Body of pancreas (tissue), 4 donors: ENCODE results near the gene NFATC2. TPM values are rescaled to one million over a fixed set of nuclear protein-coding genes. Genes with fewer than 3 reads are reported as not detected.

ENCODE experiments used
- ATAC-seq: fragments of 150-250 bp; one replicate; pipeline ENCODE4 v1.9.1; 2016
- DNase-seq, 4 donors: peaks; one replicate each; pipeline ENCODE4 v3.0.0-alpha.2; 2019
- H3K27ac ChIP-seq, 4 donors: fragments of 200-600 bp; sonication (generic); 1 replicate in 3 of 4; 2 replicates in 1 of 4; pipeline versions ENCODE4 v1.5.1 to v1.6.1; 2016 to 2019; ENCODE audit warnings: mild to moderate bottlenecking in 1 of 4, mixed read lengths in 1 of 4, moderate library complexity in 1 of 4
- H3K27me3 ChIP-seq, 2 donors: fragments of 200-600 bp; sonication (generic); one replicate each; pipeline ENCODE4 v1.6.0; 2016; ENCODE audit warnings: mild to moderate bottlenecking in 1 of 2
- H3K36me3 ChIP-seq, 2 donors: fragments of 200-600 bp; sonication (generic); replicated peaks in 1 of 2; 2 replicates each; pipeline ENCODE4 v1.5.1; 2016; ENCODE audit warnings: low read depth in 2 of 2; ENCODE audit not compliant: insufficient read depth in 1 of 2
- H3K4me1 ChIP-seq: fragments of 200-600 bp; sonication (generic); one replicate; pipeline ENCODE4 v1.6.0; 2016
- H3K4me3 ChIP-seq, 2 donors: fragments of 200-600 bp; sonication (generic); 1 replicate in 1 of 2; 2 replicates in 1 of 2; pipeline ENCODE4 v1.5.1; 2016 to 2019
- H3K9me3 ChIP-seq, 3 donors: fragments of 200-600 bp; sonication (generic); 1 replicate in 2 of 3; 2 replicates in 1 of 3; pipeline ENCODE4 v1.5.1; 2016
- POLR2A ChIP-seq, 3 donors: fragments of 450-650 bp; IDR thresholded peaks; one replicate each; pipeline ENCODE4 v1.6.1; 2016; ENCODE audit warnings: antibody characterized with exemption in 3 of 3, mild to moderate bottlenecking in 2 of 3
- WGBS, 2 donors: methylation state at CpG; one replicate each; pipeline ENCODE4 v1.1.5; 2017; 5-methylcytosine and 5-hydroxymethylcytosine counted together
- intact Hi-C: fragments of 100-400 bp; cut with DNase I; formaldehyde crosslinking; loops from one replicate; pipeline ENCODE4 v1.15.1; 2023
- total RNA-seq, 2 donors: library from RNA; depleted of rRNA; stranded (reverse); fragments of >200 nt; gene quantifications; one replicate each; pipeline ENCODE4 v1.1.0, GENCODE V29; 2016
- TF ChIP-seq, protein P1 (sequence below), 7 experiments: fragments of 450-650 bp in 4 of 7; fragments of 200-600 bp in 3 of 7; sonication (generic) in 3 of 7; IDR thresholded peaks; one replicate each; pipeline ENCODE4 v1.5.1; 2016 to 2019; ENCODE audit warnings: antibody characterized with exemption in 7 of 7

Gene NFATC2
- total RNA-seq, 2 donors from 2014 or later, result 4.9 to 7.6 TPM

DNA sequence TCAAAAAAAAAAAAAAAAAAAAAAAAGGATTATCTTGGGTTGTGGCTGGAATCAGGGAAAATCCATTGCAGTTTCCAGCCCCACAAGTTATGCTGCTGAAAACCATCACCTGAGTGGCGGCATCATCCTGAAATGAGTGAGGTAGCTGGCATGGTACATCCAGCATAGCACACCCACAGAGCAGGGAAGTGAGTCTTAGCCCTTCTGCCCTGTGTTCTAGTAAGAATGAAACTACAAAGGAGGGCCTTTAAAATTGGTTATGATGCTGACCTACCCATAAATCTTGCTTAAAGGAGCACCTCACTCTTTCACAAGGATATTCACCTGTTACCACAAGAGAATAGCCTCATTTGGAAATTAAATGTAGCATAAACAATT, 119.2 kb downstream of the NFATC2 start:
- TF ChIP-seq, protein P1, sequence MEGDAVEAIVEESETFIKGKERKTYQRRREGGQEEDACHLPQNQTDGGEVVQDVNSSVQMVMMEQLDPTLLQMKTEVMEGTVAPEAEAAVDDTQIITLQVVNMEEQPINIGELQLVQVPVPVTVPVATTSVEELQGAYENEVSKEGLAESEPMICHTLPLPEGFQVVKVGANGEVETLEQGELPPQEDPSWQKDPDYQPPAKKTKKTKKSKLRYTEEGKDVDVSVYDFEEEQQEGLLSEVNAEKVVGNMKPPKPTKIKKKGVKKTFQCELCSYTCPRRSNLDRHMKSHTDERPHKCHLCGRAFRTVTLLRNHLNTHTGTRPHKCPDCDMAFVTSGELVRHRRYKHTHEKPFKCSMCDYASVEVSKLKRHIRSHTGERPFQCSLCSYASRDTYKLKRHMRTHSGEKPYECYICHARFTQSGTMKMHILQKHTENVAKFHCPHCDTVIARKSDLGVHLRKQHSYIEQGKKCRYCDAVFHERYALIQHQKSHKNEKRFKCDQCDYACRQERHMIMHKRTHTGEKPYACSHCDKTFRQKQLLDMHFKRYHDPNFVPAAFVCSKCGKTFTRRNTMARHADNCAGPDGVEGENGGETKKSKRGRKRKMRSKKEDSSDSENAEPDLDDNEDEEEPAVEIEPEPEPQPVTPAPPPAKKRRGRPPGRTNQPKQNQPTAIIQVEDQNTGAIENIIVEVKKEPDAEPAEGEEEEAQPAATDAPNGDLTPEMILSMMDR (IDR thresholded peaks at IDR 0.05), result no peak
- no peak for TF ChIP-seq POLR2A (IDR thresholded peaks at IDR 0.05)
- WGBS, 2 donors, result 90 to 100% methylated on average over 1 of the region's 1 CpG
- no peak overlapping the region for H3K4me3 ChIP-seq
- intact Hi-C loops, result no loop called here
- ATAC-seq, result no peak
- DNase-seq, result no peak
- H3K27me3 ChIP-seq, result no peaks in the 10 kb centered on the region
- no peak overlapping the region for H3K27ac ChIP-seq
- peaks cover 8% of the 10 kb centered on the region for H3K4me1 ChIP-seq
- H3K36me3 ChIP-seq, result no peaks in the 10 kb centered on the region
- H3K9me3 ChIP-seq, result no peaks in the 10 kb centered on the region

DNA sequence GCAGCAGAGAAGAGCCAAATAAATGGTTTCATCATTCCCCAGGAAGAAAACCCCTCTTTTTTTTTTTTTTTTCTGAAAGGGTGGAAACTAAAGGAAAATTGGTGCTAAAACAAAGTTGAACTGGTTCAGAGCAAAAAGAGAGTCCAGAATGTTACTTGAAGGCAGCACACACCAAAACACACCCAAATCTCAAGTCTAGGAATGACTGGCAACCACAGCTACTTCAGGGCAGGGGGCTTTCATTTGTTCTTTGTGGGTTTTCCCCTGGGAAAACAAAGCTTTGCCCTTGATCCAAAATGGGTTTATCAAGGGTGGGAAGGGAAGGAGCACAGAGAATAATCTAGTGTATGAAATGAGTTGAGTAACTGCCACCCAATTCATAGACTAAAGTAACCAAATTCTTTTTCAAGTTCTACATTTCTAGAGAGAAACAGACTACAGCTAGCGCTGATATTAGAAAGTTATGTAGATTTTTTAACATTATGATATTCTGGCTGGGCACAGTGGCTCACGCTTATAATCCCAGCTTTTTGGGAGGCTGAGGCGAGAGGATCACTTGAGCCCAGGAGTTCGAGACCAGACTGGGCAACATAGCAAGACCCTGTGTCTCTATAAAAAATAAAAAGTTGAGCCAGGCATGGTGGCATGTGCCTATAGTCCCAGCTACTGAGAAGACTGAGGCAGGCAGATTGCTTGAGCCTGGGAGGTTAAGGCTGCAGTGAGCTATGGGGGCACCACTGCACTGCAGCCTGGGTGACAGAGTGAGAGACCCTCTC, 119.8 kb downstream of the NFATC2 start:
- H3K27ac ChIP-seq, result no peak overlapping the region
- no peaks in the 10 kb centered on the region for H3K27me3 ChIP-seq
- no peak overlapping the region for H3K4me3 ChIP-seq
- DNase-seq (no peak), ATAC-seq (no peak)
- H3K9me3 ChIP-seq, result no peaks in the 10 kb centered on the region
- peaks cover 2% of the 10 kb centered on the region for H3K4me1 ChIP-seq
- no peaks in the 10 kb centered on the region for H3K36me3 ChIP-seq
- TF ChIP-seq, protein P1 (IDR thresholded peaks at IDR 0.05), result no peak
- no peak for TF ChIP-seq POLR2A (IDR thresholded peaks at IDR 0.05)
- 90 to 97% methylated on average over 4 of the region's 4 CpGs for WGBS, 2 donors
- intact Hi-C loops, result no loop called here

DNA sequence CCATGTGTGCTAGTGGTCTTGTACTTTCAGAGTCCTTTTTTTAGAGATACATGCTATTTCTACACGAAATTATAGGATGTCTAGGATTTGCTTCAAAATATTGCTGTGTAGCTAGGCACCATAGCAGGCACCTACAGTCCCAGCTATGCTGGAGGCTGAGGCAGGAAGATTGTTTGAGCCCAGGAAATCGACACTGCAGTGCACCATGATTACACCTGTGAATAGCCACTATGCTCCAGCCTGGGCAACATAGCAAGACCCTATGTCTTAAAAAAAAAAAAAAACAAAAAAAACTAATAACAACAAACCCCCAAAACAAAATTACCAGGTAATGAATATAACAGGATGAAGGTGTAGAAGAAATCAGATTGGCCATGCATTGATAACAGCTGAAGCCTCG, 121.7 kb downstream of the NFATC2 start:
- no peak for DNase-seq

DNA sequence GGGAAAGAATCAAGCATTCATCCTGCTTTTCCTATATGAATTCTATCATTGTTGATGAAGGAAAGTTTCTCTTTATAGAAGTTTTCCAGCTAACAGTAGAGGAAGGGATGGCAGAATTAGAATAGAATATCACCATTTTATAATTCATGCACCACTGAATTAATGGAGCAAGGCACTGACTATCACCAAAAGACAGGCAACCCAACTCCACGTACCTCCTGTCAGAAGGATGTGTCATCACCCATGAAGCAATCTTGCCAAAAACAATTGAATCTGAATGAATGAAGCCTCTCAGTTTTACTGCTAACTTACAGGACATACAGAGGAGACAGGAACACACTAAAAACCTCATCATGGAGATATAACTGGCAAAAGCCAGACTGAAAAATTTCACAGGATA, 122.4 kb downstream of the NFATC2 start:
- no peak overlapping the region for H3K27ac ChIP-seq
- DNase-seq, result no peak
- intact Hi-C loops, result no loop called here
- ATAC-seq, result no peak
- H3K4me3 ChIP-seq, result no peak overlapping the region
- no peaks in the 10 kb centered on the region for H3K4me1 ChIP-seq
- WGBS, 2 donors, result 63 to 78% methylated on average over 1 of the region's 1 CpG
- no peaks in the 10 kb centered on the region for H3K9me3 ChIP-seq
- no peaks in the 10 kb centered on the region for H3K36me3 ChIP-seq
- no peaks in the 10 kb centered on the region for H3K27me3 ChIP-seq
- TF ChIP-seq POLR2A (IDR thresholded peaks at IDR 0.05), result no peak
- TF ChIP-seq, protein P1 (IDR thresholded peaks at IDR 0.05), result no peak

More for the DNA sequence above, 121.7 kb downstream of the NFATC2 start:
- Histone ChIP-seq H3K27me3 (no peaks in the 10 kb centered on the region), H3K27ac (no peak overlapping the region), H3K4me1 (no peaks in the 10 kb centered on the region), H3K36me3 (no peaks in the 10 kb centered on the region), H3K9me3 (no peaks in the 10 kb centered on the region), H3K4me3 (no peak overlapping the region)
- TF ChIP-seq, protein P1 (IDR thresholded peaks at IDR 0.05), result no peak
- TF ChIP-seq POLR2A (IDR thresholded peaks at IDR 0.05), result no peak
- intact Hi-C loops, result no loop called here
- no peak for ATAC-seq
- 85 to 93% methylated on average over 3 of the region's 3 CpGs for WGBS, 2 donors

DNA sequence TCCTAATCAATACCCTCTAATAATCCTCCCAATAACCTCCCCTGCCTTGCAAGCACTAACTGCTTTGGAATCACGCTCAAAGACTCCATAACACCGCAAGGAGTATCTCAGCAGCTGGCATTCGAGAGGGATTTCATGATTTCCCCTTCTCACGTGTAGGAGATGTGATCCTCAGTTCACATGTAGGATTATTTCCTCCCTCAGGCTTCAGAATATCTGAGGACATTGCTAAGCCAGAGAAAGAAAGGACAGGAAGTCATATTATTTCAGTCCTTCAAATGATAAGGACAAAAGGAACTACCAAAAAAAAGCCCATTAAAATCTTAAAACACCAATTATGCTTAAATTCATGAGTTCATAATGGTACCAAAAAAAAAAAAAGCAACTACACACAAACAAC, 122.9 kb downstream of the NFATC2 start:
- intact Hi-C loops, result no loop called here
- ATAC-seq, result no peak
- H3K9me3 ChIP-seq, result no peaks in the 10 kb centered on the region
- H3K4me1 ChIP-seq, result no peaks in the 10 kb centered on the region
- TF ChIP-seq, protein P1 (IDR thresholded peaks at IDR 0.05), result no peak
- TF ChIP-seq POLR2A (IDR thresholded peaks at IDR 0.05), result no peak
- no peak overlapping the region for H3K27ac ChIP-seq
- no peaks in the 10 kb centered on the region for H3K27me3 ChIP-seq
- H3K4me3 ChIP-seq, result no peak overlapping the region
- H3K36me3 ChIP-seq, result no peaks in the 10 kb centered on the region
- no peak for DNase-seq
- WGBS, 2 donors, result 84 to 90% methylated on average over 4 of the region's 4 CpGs
